WTC11 (cell line): ENCODE results near the gene ULK4.

Experiments
- GRHL2 ChIP-seq: fragments of 250-450 bp; sonication (Bioruptor Pico); IDR thresholded peaks from 2 replicates; pipeline ENCODE4 v1.8.0; 2022; ENCODE audit warnings: mild to moderate bottlenecking, moderate library complexity; ENCODE audit not compliant: insufficient replicate concordance, severe bottlenecking
- IRF2 ChIP-seq: sonication (generic); formaldehyde crosslinking; IDR thresholded peaks from 2 replicates; pipeline ENCODE4 v1.8.0; 2022; ENCODE audit warnings: low read depth, missing genetic modification reagents, borderline replicate concordance
- RELA ChIP-seq: sonication (generic); formaldehyde crosslinking; IDR thresholded peaks from 2 replicates; pipeline ENCODE4 v1.8.1; 2022; ENCODE audit warnings: missing genetic modification reagents, mild to moderate bottlenecking, borderline replicate concordance
- SMAD3 ChIP-seq: sonication (generic); formaldehyde crosslinking; IDR thresholded peaks from 2 replicates; pipeline ENCODE4 v1.8.0; 2022; ENCODE audit warnings: missing genetic modification reagents, mild to moderate bottlenecking, borderline replicate concordance
- TCF7 ChIP-seq: sonication (generic); formaldehyde crosslinking; IDR thresholded peaks from 2 replicates; pipeline ENCODE4 v1.8.0; 2022; ENCODE audit warnings: mild to moderate bottlenecking, low read depth, missing genetic modification reagents, moderate library complexity
- TEAD1 ChIP-seq: sonication (generic); formaldehyde crosslinking; IDR thresholded peaks from 2 replicates; pipeline ENCODE4 v1.8.0; 2022; ENCODE audit warnings: mild to moderate bottlenecking, missing genetic modification reagents
- ZNF138 ChIP-seq: sonication (generic); formaldehyde crosslinking; conservative IDR thresholded peaks from 2 replicates; pipeline ENCODE4 v1.8.1; 2022; ENCODE audit warnings: mild to moderate bottlenecking, moderate library complexity, missing genetic modification reagents
- TF ChIP-seq, protein P1 (sequence below): fragments of 200-600 bp; IDR thresholded peaks from 2 replicates; pipeline ENCODE4 v1.8.0; 2022; ENCODE audit warnings: antibody characterized with exemption
- TF ChIP-seq, protein P2 (sequence below): sonication (generic); formaldehyde crosslinking; IDR thresholded peaks from 2 replicates; pipeline ENCODE4 v1.8.1; 2023; ENCODE audit warnings: mild to moderate bottlenecking, missing genetic modification reagents, borderline replicate concordance
- TF ChIP-seq, protein P3 (sequence below): fragments of 250-450 bp; sonication (Bioruptor Pico); IDR thresholded peaks from 2 replicates; pipeline ENCODE4 v1.9.0; 2021; ENCODE audit warnings: moderate library complexity, mild to moderate bottlenecking, inconsistent platforms, borderline replicate concordance
- TF ChIP-seq, protein P4 (sequence below): fragments of 250-450 bp; sonication (Bioruptor Pico); IDR thresholded peaks from 2 replicates; pipeline ENCODE4 v1.9.0; 2021; ENCODE audit warnings: mild to moderate bottlenecking, borderline replicate concordance
- TF ChIP-seq, protein P5 (sequence below): sonication (generic); formaldehyde crosslinking; IDR thresholded peaks from 2 replicates; pipeline ENCODE4 v1.8.1; 2022; ENCODE audit warnings: missing genetic modification reagents, borderline replicate concordance
- TF ChIP-seq, protein P6 (sequence below): sonication (generic); formaldehyde crosslinking; IDR thresholded peaks from 2 replicates; pipeline ENCODE4 v1.8.0; 2023; ENCODE audit warnings: mild to moderate bottlenecking, missing genetic modification reagents

DNA sequence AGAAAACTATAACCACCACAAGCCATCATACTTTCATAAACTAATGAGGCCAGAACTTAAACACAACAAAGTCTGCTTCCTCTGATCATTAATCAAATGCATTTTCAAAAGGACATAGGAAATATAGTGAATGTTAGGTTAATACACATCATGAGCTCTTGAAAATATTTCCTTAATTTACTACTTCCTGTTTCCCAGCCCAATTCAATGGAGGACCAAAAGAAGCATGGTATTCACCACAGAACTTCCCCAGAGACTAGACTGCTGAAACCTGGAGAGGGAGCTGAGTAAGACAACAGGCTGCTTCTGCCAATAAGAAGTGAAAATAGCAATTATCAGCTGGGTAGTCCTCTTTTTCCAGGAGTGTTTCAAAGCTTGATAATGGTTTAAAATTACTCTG, 250.3 kb downstream of the ULK4 start:
- TF ChIP-seq, protein P1, sequence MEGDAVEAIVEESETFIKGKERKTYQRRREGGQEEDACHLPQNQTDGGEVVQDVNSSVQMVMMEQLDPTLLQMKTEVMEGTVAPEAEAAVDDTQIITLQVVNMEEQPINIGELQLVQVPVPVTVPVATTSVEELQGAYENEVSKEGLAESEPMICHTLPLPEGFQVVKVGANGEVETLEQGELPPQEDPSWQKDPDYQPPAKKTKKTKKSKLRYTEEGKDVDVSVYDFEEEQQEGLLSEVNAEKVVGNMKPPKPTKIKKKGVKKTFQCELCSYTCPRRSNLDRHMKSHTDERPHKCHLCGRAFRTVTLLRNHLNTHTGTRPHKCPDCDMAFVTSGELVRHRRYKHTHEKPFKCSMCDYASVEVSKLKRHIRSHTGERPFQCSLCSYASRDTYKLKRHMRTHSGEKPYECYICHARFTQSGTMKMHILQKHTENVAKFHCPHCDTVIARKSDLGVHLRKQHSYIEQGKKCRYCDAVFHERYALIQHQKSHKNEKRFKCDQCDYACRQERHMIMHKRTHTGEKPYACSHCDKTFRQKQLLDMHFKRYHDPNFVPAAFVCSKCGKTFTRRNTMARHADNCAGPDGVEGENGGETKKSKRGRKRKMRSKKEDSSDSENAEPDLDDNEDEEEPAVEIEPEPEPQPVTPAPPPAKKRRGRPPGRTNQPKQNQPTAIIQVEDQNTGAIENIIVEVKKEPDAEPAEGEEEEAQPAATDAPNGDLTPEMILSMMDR = no peak
- TF ChIP-seq TCF7 (CRISPR knock-in tag) = no peak
- TF ChIP-seq, protein P2, sequence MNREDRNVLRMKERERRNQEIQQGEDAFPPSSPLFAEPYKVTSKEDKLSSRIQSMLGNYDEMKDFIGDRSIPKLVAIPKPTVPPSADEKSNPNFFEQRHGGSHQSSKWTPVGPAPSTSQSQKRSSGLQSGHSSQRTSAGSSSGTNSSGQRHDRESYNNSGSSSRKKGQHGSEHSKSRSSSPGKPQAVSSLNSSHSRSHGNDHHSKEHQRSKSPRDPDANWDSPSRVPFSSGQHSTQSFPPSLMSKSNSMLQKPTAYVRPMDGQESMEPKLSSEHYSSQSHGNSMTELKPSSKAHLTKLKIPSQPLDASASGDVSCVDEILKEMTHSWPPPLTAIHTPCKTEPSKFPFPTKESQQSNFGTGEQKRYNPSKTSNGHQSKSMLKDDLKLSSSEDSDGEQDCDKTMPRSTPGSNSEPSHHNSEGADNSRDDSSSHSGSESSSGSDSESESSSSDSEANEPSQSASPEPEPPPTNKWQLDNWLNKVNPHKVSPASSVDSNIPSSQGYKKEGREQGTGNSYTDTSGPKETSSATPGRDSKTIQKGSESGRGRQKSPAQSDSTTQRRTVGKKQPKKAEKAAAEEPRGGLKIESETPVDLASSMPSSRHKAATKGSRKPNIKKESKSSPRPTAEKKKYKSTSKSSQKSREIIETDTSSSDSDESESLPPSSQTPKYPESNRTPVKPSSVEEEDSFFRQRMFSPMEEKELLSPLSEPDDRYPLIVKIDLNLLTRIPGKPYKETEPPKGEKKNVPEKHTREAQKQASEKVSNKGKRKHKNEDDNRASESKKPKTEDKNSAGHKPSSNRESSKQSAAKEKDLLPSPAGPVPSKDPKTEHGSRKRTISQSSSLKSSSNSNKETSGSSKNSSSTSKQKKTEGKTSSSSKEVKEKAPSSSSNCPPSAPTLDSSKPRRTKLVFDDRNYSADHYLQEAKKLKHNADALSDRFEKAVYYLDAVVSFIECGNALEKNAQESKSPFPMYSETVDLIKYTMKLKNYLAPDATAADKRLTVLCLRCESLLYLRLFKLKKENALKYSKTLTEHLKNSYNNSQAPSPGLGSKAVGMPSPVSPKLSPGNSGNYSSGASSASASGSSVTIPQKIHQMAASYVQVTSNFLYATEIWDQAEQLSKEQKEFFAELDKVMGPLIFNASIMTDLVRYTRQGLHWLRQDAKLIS (CRISPR knock-in tag) = no peak
- no peak for TF ChIP-seq SMAD3 (CRISPR knock-in tag)
- no peak for TF ChIP-seq IRF2 (CRISPR knock-in tag)
- TF ChIP-seq GRHL2 (CRISPR knock-in tag) = no peak
- TF ChIP-seq, protein P3, sequence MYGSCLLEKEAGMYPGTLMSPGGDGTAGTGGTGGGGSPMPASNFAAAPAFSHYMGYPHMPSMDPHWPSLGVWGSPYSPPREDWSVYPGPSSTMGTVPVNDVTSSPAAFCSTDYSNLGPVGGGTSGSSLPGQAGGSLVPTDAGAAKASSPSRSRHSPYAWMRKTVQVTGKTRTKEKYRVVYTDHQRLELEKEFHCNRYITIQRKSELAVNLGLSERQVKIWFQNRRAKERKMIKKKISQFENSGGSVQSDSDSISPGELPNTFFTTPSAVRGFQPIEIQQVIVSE (CRISPR knock-in tag) = no peak
- TF ChIP-seq, protein P4, sequence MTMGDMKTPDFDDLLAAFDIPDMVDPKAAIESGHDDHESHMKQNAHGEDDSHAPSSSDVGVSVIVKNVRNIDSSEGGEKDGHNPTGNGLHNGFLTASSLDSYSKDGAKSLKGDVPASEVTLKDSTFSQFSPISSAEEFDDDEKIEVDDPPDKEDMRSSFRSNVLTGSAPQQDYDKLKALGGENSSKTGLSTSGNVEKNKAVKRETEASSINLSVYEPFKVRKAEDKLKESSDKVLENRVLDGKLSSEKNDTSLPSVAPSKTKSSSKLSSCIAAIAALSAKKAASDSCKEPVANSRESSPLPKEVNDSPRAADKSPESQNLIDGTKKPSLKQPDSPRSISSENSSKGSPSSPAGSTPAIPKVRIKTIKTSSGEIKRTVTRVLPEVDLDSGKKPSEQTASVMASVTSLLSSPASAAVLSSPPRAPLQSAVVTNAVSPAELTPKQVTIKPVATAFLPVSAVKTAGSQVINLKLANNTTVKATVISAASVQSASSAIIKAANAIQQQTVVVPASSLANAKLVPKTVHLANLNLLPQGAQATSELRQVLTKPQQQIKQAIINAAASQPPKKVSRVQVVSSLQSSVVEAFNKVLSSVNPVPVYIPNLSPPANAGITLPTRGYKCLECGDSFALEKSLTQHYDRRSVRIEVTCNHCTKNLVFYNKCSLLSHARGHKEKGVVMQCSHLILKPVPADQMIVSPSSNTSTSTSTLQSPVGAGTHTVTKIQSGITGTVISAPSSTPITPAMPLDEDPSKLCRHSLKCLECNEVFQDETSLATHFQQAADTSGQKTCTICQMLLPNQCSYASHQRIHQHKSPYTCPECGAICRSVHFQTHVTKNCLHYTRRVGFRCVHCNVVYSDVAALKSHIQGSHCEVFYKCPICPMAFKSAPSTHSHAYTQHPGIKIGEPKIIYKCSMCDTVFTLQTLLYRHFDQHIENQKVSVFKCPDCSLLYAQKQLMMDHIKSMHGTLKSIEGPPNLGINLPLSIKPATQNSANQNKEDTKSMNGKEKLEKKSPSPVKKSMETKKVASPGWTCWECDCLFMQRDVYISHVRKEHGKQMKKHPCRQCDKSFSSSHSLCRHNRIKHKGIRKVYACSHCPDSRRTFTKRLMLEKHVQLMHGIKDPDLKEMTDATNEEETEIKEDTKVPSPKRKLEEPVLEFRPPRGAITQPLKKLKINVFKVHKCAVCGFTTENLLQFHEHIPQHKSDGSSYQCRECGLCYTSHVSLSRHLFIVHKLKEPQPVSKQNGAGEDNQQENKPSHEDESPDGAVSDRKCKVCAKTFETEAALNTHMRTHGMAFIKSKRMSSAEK (CRISPR knock-in tag) = no peak
- no peak for TF ChIP-seq TEAD1 (CRISPR knock-in tag)
- TF ChIP-seq ZNF138 (CRISPR knock-in tag) = no peak
- TF ChIP-seq, protein P5, sequence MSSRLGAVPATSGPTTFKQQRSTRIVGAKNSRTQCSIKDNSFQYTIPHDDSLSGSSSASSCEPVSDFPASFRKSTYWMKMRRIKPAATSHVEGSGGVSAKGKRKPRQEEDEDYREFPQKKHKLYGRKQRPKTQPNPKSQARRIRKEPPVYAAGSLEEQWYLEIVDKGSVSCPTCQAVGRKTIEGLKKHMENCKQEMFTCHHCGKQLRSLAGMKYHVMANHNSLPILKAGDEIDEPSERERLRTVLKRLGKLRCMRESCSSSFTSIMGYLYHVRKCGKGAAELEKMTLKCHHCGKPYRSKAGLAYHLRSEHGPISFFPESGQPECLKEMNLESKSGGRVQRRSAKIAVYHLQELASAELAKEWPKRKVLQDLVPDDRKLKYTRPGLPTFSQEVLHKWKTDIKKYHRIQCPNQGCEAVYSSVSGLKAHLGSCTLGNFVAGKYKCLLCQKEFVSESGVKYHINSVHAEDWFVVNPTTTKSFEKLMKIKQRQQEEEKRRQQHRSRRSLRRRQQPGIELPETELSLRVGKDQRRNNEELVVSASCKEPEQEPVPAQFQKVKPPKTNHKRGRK (CRISPR knock-in tag) = no peak
- TF ChIP-seq, protein P6, sequence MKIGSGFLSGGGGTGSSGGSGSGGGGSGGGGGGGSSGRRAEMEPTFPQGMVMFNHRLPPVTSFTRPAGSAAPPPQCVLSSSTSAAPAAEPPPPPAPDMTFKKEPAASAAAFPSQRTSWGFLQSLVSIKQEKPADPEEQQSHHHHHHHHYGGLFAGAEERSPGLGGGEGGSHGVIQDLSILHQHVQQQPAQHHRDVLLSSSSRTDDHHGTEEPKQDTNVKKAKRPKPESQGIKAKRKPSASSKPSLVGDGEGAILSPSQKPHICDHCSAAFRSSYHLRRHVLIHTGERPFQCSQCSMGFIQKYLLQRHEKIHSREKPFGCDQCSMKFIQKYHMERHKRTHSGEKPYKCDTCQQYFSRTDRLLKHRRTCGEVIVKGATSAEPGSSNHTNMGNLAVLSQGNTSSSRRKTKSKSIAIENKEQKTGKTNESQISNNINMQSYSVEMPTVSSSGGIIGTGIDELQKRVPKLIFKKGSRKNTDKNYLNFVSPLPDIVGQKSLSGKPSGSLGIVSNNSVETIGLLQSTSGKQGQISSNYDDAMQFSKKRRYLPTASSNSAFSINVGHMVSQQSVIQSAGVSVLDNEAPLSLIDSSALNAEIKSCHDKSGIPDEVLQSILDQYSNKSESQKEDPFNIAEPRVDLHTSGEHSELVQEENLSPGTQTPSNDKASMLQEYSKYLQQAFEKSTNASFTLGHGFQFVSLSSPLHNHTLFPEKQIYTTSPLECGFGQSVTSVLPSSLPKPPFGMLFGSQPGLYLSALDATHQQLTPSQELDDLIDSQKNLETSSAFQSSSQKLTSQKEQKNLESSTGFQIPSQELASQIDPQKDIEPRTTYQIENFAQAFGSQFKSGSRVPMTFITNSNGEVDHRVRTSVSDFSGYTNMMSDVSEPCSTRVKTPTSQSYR (CRISPR knock-in tag) = no peak
- no peak for TF ChIP-seq RELA (CRISPR knock-in tag)
